Measurements from ENCODE around the gene MARCHF10.
"Not testable (repeated sequence)": the region's sequence is repeated elsewhere in the genome, so short reads cannot be mapped to it uniquely, and the experiment has no call there.

MARCHF10 gene

GRCh38 chr17:62700964-62701705, 107.0 kb downstream of the MARCHF10 start:
- no peak for DNase-seq (ENCODE audit: low read depth in 3 of 3, low spot score in 1 of 3)

- not testable (repeated sequence) for DNase-seq (ENCODE audit: low read depth in 3 of 3, low spot score in 1 of 3)
Observed at GRCh38 chr17:62698459-62698858, 109.7 kb downstream of the MARCHF10 start.

- no peak for DNase-seq (ENCODE audit: low read depth in 3 of 3, low spot score in 1 of 3)
Observed at GRCh38 chr17:62696726-62697490, 111.2 kb downstream of the MARCHF10 start.

GRCh38 chr17:62696256-62696655, 111.9 kb downstream of the MARCHF10 start:
- no peak for DNase-seq (ENCODE audit: low read depth in 3 of 3, low spot score in 1 of 3)

- not testable (repeated sequence) for DNase-seq (ENCODE audit: low read depth in 3 of 3, low spot score in 1 of 3)
Observed at GRCh38 chr17:62695093-62695738, 112.9 kb downstream of the MARCHF10 start.

- no peak for DNase-seq (ENCODE audit: low read depth in 3 of 3, low spot score in 1 of 3)
Observed at GRCh38 chr17:62693616-62694409, 114.3 kb downstream of the MARCHF10 start.

- no peak for DNase-seq (ENCODE audit: low read depth in 3 of 3, low spot score in 1 of 3)
Observed at GRCh38 chr17:62692721-62693431, 115.2 kb downstream of the MARCHF10 start.

- DNase-seq (ENCODE audit: low read depth in 3 of 3, low spot score in 1 of 3) = no peak
Observed at GRCh38 chr17:62692159-62692651, 115.9 kb downstream of the MARCHF10 start.

- DNase-seq (ENCODE audit: low read depth in 3 of 3, low spot score in 1 of 3) = not testable (repeated sequence)
Observed at GRCh38 chr17:62691589-62691915, 116.6 kb downstream of the MARCHF10 start.

- no peak for DNase-seq (ENCODE audit: low read depth in 3 of 3, low spot score in 1 of 3)
Observed at GRCh38 chr17:62690168-62690897, 117.8 kb downstream of the MARCHF10 start.

- DNase-seq (ENCODE audit: low read depth in 3 of 3, low spot score in 1 of 3) = no peak
Observed at GRCh38 chr17:62689441-62690167, 118.5 kb downstream of the MARCHF10 start.

- DNase-seq (ENCODE audit: low read depth in 3 of 3, low spot score in 1 of 3) = no peak
Observed at GRCh38 chr17:62688398-62689160, 119.5 kb downstream of the MARCHF10 start.

- no peak for DNase-seq (ENCODE audit: low read depth in 3 of 3, low spot score in 1 of 3)
Observed at GRCh38 chr17:62687997-62688396, 120.1 kb downstream of the MARCHF10 start.

- DNase-seq (ENCODE audit: low read depth in 3 of 3, low spot score in 1 of 3) = no peak
Observed at GRCh38 chr17:62684179-62684578, 123.9 kb downstream of the MARCHF10 start.

GRCh38 chr17:62681939-62682381, 126.2 kb downstream of the MARCHF10 start:
- DNase-seq (ENCODE audit: low read depth in 3 of 3, low spot score in 1 of 3) = no peak

- no peak for DNase-seq (ENCODE audit: low read depth in 3 of 3, low spot score in 1 of 3)
Observed at GRCh38 chr17:62681061-62681938, 126.8 kb downstream of the MARCHF10 start.

GRCh38 chr17:62680541-62681052, 127.5 kb downstream of the MARCHF10 start:
- no peak for DNase-seq (ENCODE audit: low read depth in 3 of 3, low spot score in 1 of 3)
